Osteoblast (primary cell): ENCODE data around the gene CCT5. TPM values are rescaled to one million over a fixed set of nuclear protein-coding genes. Genes with fewer than 3 reads are reported as not detected.
"Not testable (repeated sequence)": the region's sequence is repeated elsewhere in the genome, so short reads cannot be mapped to it uniquely, and the experiment has no call there.

Source experiments
- DNase-seq: peaks from one replicate; pipeline ENCODE4 v3.0.0; 2011; ENCODE audit warnings: low spot score, mixed read lengths; ENCODE audit not compliant: insufficient read length; ENCODE audit errors: missing footprints
- H2AFZ ChIP-seq: 2 replicates; pipeline ENCODE4 v1.6.0; 2011; ENCODE audit warnings: mild to moderate bottlenecking, low read length
- H3K27ac ChIP-seq: 2 replicates; pipeline ENCODE4 v1.5.1; 2011; ENCODE audit warnings: mild to moderate bottlenecking, low read depth, low read length, moderate library complexity
- H3K27me3 ChIP-seq: 2 replicates; pipeline ENCODE4 v1.6.0; 2012; ENCODE audit warnings: mild to moderate bottlenecking, control low read depth, inconsistent platforms, low read length, moderate library complexity; ENCODE audit not compliant: insufficient read depth
- H3K36me3 ChIP-seq: 2 replicates; pipeline ENCODE4 v1.5.1; 2011; ENCODE audit warnings: mild to moderate bottlenecking, low read length, control low read depth, moderate library complexity; ENCODE audit not compliant: insufficient read depth
- H3K4me1 ChIP-seq: 2 replicates; pipeline ENCODE4 v1.5.1; 2011; ENCODE audit warnings: mild to moderate bottlenecking, low read length, control low read depth, moderate library complexity; ENCODE audit not compliant: insufficient read depth
- H3K4me2 ChIP-seq: 2 replicates; pipeline ENCODE4 v1.6.0; 2011; ENCODE audit warnings: mild to moderate bottlenecking, low read length; ENCODE audit not compliant: insufficient read depth
- H3K4me3 ChIP-seq: fragments of 200-600 bp; sonication (generic); 3 replicates; pipeline ENCODE4 v1.5.1; 2012; ENCODE audit warnings: mild to moderate bottlenecking, low read length, inconsistent platforms; ENCODE audit not compliant: insufficient read depth
- H3K79me2 ChIP-seq: 2 replicates; pipeline ENCODE4 v1.6.0; 2012; ENCODE audit warnings: mild to moderate bottlenecking, low read length, control low read depth, inconsistent platforms; ENCODE audit not compliant: insufficient read depth
- H3K9me3 ChIP-seq: 2 replicates; pipeline ENCODE4 v1.5.1; 2011; ENCODE audit warnings: low read depth, low read length, control low read depth
- H4K20me1 ChIP-seq: 2 replicates; pipeline ENCODE4 v1.6.0; 2012; ENCODE audit warnings: mild to moderate bottlenecking, low read length, control low read depth; ENCODE audit not compliant: insufficient read depth
- total RNA-seq: library from RNA; depleted of rRNA; stranded (reverse); fragments of >200 nt; gene quantifications from 2 replicates; pipeline ENCODE4 v1.2.3, GENCODE V29; 2012
- TF ChIP-seq, protein P1 (sequence below): IDR thresholded peaks from 2 replicates; pipeline ENCODE4 v1.5.1; 2011; ENCODE audit warnings: mild to moderate bottlenecking, low read depth, low read length, moderate library complexity; ENCODE audit errors: extremely low read depth

The CCT5 gene
- total RNA-seq, 1 donor = 237 TPM

DNA sequence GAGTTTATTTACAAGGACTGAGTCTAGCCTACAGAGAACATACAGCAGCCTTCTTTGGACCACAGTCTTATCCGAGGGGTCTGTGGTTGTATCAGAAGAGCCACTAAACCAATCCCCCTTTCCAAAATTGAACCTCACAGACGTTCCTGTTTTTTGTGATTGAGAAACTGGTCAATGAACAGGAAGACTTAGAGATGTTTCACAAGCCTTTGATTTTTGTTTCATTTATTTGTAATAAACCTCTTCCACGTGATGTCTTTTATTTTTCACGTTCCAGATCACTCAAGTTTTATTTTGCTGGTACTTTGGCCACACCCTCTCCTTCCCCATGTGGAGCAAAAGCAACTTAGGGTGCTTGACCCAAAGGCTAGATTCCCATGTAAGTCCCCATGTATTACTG lies 16.1 kb downstream of the CCT5 start:
- Histone ChIP-seq H3K4me2 (no peak overlapping the region), H3K27ac (no peak overlapping the region), H3K36me3 (peaks cover 39% of the 10 kb centered on the region), H2AFZ (no peak overlapping the region), H4K20me1 (peaks cover 4% of the 10 kb centered on the region), H3K27me3 (no peaks in the 10 kb centered on the region), H3K4me3 (no peak overlapping the region), H3K9me3 (no peaks in the 10 kb centered on the region), H3K4me1 (peaks cover 9% of the 10 kb centered on the region), H3K79me2 (no peaks in the 10 kb centered on the region)
- DNase-seq = no peak
- TF ChIP-seq, protein P1, sequence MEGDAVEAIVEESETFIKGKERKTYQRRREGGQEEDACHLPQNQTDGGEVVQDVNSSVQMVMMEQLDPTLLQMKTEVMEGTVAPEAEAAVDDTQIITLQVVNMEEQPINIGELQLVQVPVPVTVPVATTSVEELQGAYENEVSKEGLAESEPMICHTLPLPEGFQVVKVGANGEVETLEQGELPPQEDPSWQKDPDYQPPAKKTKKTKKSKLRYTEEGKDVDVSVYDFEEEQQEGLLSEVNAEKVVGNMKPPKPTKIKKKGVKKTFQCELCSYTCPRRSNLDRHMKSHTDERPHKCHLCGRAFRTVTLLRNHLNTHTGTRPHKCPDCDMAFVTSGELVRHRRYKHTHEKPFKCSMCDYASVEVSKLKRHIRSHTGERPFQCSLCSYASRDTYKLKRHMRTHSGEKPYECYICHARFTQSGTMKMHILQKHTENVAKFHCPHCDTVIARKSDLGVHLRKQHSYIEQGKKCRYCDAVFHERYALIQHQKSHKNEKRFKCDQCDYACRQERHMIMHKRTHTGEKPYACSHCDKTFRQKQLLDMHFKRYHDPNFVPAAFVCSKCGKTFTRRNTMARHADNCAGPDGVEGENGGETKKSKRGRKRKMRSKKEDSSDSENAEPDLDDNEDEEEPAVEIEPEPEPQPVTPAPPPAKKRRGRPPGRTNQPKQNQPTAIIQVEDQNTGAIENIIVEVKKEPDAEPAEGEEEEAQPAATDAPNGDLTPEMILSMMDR = no peak

DNA sequence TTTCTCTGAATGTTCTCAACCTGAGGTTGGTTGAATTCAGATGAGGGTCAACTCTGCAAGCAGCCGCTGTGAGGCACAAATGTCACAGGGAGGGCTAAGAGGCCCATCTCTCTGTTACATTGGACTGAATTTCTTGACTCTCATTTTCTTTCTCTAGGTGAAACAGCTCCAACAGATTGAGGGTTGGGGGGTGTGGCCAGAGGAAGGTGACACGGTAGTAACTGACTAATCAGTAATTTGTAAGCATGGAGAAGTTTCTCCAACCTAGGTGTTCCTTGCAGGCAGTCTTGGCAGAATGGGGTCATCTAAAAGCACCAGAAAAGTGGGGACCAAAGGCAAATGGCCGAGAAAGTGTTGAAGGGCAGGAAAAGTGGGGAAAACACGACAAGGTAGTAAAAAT lies 16.8 kb downstream of the CCT5 start:
- H3K27me3 ChIP-seq = no peaks in the 10 kb centered on the region
- no peak overlapping the region for H3K4me2 ChIP-seq
- H3K79me2 ChIP-seq = no peaks in the 10 kb centered on the region
- peaks cover 4% of the 10 kb centered on the region for H4K20me1 ChIP-seq
- TF ChIP-seq, protein P1 = no peak
- H3K4me1 ChIP-seq = peaks cover 9% of the 10 kb centered on the region
- no peaks in the 10 kb centered on the region for H3K9me3 ChIP-seq
- H3K36me3 ChIP-seq = peaks cover 32% of the 10 kb centered on the region
- H3K27ac ChIP-seq = peak overlapping the region; percentile 10
- H3K4me3 ChIP-seq = no peak overlapping the region
- DNase-seq = no peak
- H2AFZ ChIP-seq = no peak overlapping the region

DNA sequence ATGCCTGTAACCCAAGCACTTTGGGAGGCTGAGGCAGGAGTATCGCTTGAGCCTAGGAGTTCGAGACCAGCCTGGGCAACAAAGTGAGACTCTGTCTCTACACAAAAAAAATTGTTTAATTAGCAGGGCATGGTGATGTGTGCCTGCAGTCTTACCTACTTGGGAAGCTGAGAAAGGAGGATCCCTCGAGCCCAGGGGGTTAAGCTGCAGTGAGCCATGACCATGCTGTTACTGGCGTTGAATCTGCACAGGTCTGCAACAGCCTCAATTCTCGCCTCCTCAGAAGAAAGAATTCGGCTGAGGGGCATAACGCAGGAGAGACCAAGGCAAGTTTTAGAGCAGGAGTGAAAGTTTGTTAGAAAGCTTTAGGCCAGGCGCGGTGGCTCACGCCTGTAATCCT lies 18.0 kb downstream of the CCT5 start:
- Histone ChIP-seq H4K20me1 (peaks cover 4% of the 10 kb centered on the region), H3K4me2 (no peak overlapping the region)
- TF ChIP-seq, protein P1 = no peak

DNA sequence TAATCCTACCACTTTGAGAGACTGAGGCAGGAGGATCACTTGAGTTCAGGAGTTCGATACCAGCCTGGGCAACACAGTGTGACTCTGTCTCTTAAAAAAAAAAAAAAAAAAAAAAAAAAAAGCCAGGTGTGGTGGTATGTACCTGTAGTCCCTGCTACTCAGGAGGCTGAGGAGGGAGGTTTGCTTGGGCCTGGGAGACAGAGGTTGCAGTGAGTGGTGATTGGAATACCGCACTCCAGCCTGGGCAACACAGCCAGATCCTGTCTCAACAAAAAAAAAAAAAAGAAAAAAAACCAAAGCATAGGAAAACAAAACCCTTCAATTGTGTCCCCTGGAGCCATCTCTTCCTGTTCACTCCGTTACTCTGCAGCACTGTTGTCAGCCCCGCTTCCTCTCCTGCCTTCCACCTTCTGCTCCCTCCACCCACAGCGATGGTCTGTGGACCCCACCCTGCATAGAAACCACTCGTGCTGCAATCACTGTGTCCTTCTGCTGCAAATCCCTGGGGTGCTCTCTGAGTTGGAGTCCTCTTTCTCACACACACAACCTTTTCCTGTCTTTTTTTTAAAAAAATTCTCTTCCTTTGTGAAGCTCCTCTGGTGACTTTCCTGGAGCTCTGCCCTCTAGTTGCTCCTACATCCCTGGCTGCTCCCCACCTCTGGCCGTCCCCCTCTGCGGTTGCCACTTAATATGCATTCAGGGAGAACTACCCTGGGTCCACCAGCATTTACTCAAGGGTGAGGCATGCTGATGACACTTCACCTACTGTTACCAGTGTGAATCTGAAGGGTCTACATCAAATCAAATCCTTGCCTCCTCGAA lies 22.2 kb downstream of the CCT5 start:
- Histone ChIP-seq H3K79me2 (no peaks in the 10 kb centered on the region), H4K20me1 (no peaks in the 10 kb centered on the region), H3K4me1 (peaks cover 3% of the 10 kb centered on the region), H3K27ac (no peak overlapping the region), H3K4me2 (no peak overlapping the region), H3K4me3 (no peak overlapping the region), H3K9me3 (no peaks in the 10 kb centered on the region), H2AFZ (no peak overlapping the region), H3K36me3 (no peaks in the 10 kb centered on the region), H3K27me3 (no peaks in the 10 kb centered on the region)
- DNase-seq = no peak
- TF ChIP-seq, protein P1 = no peak

More for the DNA sequence above, 18.0 kb downstream of the CCT5 start:
- H2AFZ ChIP-seq = no peak overlapping the region
- H3K27me3 ChIP-seq = no peaks in the 10 kb centered on the region
- DNase-seq = no peak
- no peaks in the 10 kb centered on the region for H3K79me2 ChIP-seq
- H3K4me1 ChIP-seq = peaks cover 9% of the 10 kb centered on the region
- H3K4me3 ChIP-seq = no peak overlapping the region
- H3K27ac ChIP-seq = no peak overlapping the region
- H3K9me3 ChIP-seq = no peaks in the 10 kb centered on the region
- peaks cover 20% of the 10 kb centered on the region for H3K36me3 ChIP-seq

DNA sequence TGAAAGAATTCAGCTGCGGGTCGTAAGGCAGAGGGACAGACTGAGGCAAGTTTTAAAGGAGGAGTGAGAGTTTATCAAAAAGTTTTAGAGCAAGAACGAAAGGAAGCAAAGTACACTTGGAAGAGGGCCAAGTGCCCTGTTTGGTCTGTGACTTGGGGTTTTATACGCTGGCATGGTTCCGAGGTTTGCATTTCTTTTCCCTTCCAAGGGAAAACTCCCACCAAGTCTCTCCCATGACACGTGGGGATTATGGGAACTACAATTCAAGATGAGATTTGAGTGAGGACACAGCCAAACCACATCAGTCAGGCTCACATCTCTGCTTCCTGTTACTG lies 22.8 kb downstream of the CCT5 start:
- not testable (repeated sequence) for H3K36me3 ChIP-seq, H3K27me3 ChIP-seq, H3K27ac ChIP-seq, H3K4me1 ChIP-seq, H4K20me1 ChIP-seq, H3K4me3 ChIP-seq, DNase-seq, H3K79me2 ChIP-seq, H3K4me2 ChIP-seq, H2AFZ ChIP-seq, H3K9me3 ChIP-seq
